SK-N-SH (cell line): Measurements from ENCODE around the gene RICTOR. TPM values are rescaled to one million over a fixed set of nuclear protein-coding genes. Genes with fewer than 3 reads are reported as not detected.

ENCODE experiments used
- CTCF ChIA-PET: fragments of 300-600, 350-600 bp; formaldehyde crosslinking; extraction: SDS; loops from one replicate; lab custom pipeline; 2021; lab: Yijun Ruan, JAX
- POLR2A ChIA-PET: fragments of 350-600 bp; sonication (Branson Sonifier 250); formaldehyde crosslinking; extraction: SDS; loops from one replicate; lab custom pipeline; 2020; ENCODE audit warnings: antibody characterized with exemption, inconsistent platforms; lab: Yijun Ruan, JAX
- DNase-seq: peaks from one replicate; pipeline ENCODE4 v3.0.0; 2012
- H2AFZ ChIP-seq: fragments of 200-600 bp; sonication (generic); 2 replicates; pipeline ENCODE4 v1.8.1; 2016; ENCODE audit warnings: antibody characterized with exemption, mild to moderate bottlenecking, low read depth
- H3F3A ChIP-seq: fragments of 200-600 bp; sonication (generic); replicated peaks from 2 replicates; pipeline ENCODE3; 2016; ENCODE audit warnings: antibody characterized with exemption, mild to moderate bottlenecking; ENCODE audit not compliant: insufficient read depth
- H3K27ac ChIP-seq, 2 experiments: fragments of 200-500 bp in 1 of 2; fragments of 200-600 bp in 1 of 2; sonication (Bioruptor generic) in 1 of 2; sonication (generic), shearing (Covaris generic) in 1 of 2; 2 replicates each; pipeline versions ENCODE4 v1.5.1 to v1.6.1; 2014 to 2016; ENCODE audit warnings: low read depth in 2 of 2, inconsistent platforms in 1 of 2, low read length in 1 of 2, mild to moderate bottlenecking in 1 of 2, mixed read lengths in 1 of 2
- H3K27me3 ChIP-seq: fragments of 200-600 bp; sonication (generic), shearing (Covaris generic); 2 replicates; pipeline ENCODE4 v1.6.1; 2016; ENCODE audit warnings: mixed run types; ENCODE audit not compliant: insufficient read depth
- H3K36me3 ChIP-seq, 2 experiments: fragments of 200-500 bp in 1 of 2; fragments of 200-600 bp in 1 of 2; sonication (Bioruptor generic) in 1 of 2; sonication (generic) in 1 of 2; replicated peaks in 1 of 2; 2 replicates each; pipeline versions ENCODE3 to v1.5.1; 2014 to 2016; ENCODE audit warnings: low read length in 1 of 2, mild to moderate bottlenecking in 1 of 2; ENCODE audit not compliant: insufficient read depth in 2 of 2, control insufficient read depth in 1 of 2
- H3K4me1 ChIP-seq, 2 experiments: fragments of 200-500 bp in 1 of 2; fragments of 200-600 bp in 1 of 2; sonication (Bioruptor generic) in 1 of 2; sonication (generic), shearing (Covaris generic) in 1 of 2; 2 replicates each; pipeline versions ENCODE4 v1.5.1 to v1.6.1; 2014 to 2016; ENCODE audit warnings: low read depth in 1 of 2, low read length in 1 of 2, mixed run types in 1 of 2; ENCODE audit not compliant: insufficient read depth in 2 of 2, control insufficient read depth in 1 of 2
- H3K4me2 ChIP-seq: fragments of 200-600 bp; sonication (generic), shearing (Covaris generic); 2 replicates; pipeline ENCODE4 v1.6.1; 2017; ENCODE audit warnings: mixed run types
- H3K4me3 ChIP-seq, 2 experiments: fragments of 200-500 bp in 1 of 2; fragments of 200-600 bp in 1 of 2; sonication (Bioruptor generic) in 1 of 2; sonication (generic), shearing (Covaris generic) in 1 of 2; 2 replicates each; pipeline versions ENCODE4 v1.5.1 to v1.8.1; 2014 to 2016; ENCODE audit warnings: low read depth in 2 of 2, inconsistent platforms in 1 of 2, low read length in 1 of 2, mild to moderate bottlenecking in 1 of 2, mixed read lengths in 1 of 2, moderate library complexity in 1 of 2
- H3K79me2 ChIP-seq: fragments of 200-600 bp; sonication (generic); 2 replicates; pipeline ENCODE4 v1.8.1; 2017; ENCODE audit warnings: mild to moderate bottlenecking; ENCODE audit not compliant: insufficient read depth
- H3K9ac ChIP-seq: fragments of 200-600 bp; sonication (generic); 2 replicates; pipeline ENCODE4 v1.6.1; 2017; ENCODE audit warnings: mixed run types
- H3K9me2 ChIP-seq: fragments of 200-600 bp; sonication (generic); 2 replicates; pipeline ENCODE4 v1.6.1; 2017; ENCODE audit warnings: mixed run types
- H3K9me3 ChIP-seq: fragments of 200-600 bp; sonication (generic); 2 replicates; pipeline ENCODE4 v1.6.1; 2017; ENCODE audit warnings: mixed run types, mild to moderate bottlenecking, moderate library complexity
- H4K20me1 ChIP-seq: fragments of 200-600 bp; sonication (generic); 2 replicates; pipeline ENCODE4 v1.6.1; 2017; ENCODE audit warnings: mild to moderate bottlenecking, mixed run types; ENCODE audit not compliant: insufficient read depth
- CHD2 ChIP-seq: fragments of 150-350 bp; IDR thresholded peaks from 2 replicates; pipeline ENCODE4 v1.6.1; 2018; ENCODE audit warnings: low read length; ENCODE audit not compliant: partially characterized antibody
- EP300 ChIP-seq, 2 experiments: IDR thresholded peaks; 2 replicates each; pipeline versions ENCODE4 v1.4.0 to v1.6.1; 2012; ENCODE audit warnings: borderline replicate concordance in 1 of 2, low read depth in 1 of 2, low read length in 1 of 2
- FOXJ3 ChIP-seq: sonication (generic); formaldehyde crosslinking; IDR thresholded peaks from 2 replicates; pipeline ENCODE4 v1.5.1; 2020; ENCODE audit warnings: mild to moderate bottlenecking, missing genetic modification reagents
- FOXM1 ChIP-seq: IDR thresholded peaks from 2 replicates; pipeline ENCODE4 v1.4.0; 2012; ENCODE audit warnings: low read depth, mild to moderate bottlenecking
- MEF2A ChIP-seq: IDR thresholded peaks from 2 replicates; pipeline ENCODE4 v1.4.0; 2012; ENCODE audit warnings: low read depth, borderline replicate concordance
- NFIC ChIP-seq: IDR thresholded peaks from 2 replicates; pipeline ENCODE4 v1.4.0; 2012; ENCODE audit warnings: borderline replicate concordance
- RCOR1 ChIP-seq: fragments of 150-350 bp; IDR thresholded peaks from 2 replicates; pipeline ENCODE4 v1.6.1; 2017; ENCODE audit warnings: antibody characterized with exemption, low read length
- RFX5 ChIP-seq: IDR thresholded peaks from 2 replicates; pipeline ENCODE4 v1.6.1; 2012; ENCODE audit warnings: mild to moderate bottlenecking, improper control_type of control experiment, low read length
- TCF12 ChIP-seq: IDR thresholded peaks from 2 replicates; pipeline ENCODE4 v1.4.0; 2012
- TEAD4 ChIP-seq: IDR thresholded peaks from 2 replicates; pipeline ENCODE4 v1.4.0; 2012; ENCODE audit warnings: mild to moderate bottlenecking, borderline replicate concordance; ENCODE audit not compliant: insufficient read depth
- WGBS: methylation state at CpG from one replicate; pipeline ENCODE4 v1.1.6; 2017; ENCODE audit warnings: low lambda C conversion rate; 5-methylcytosine and 5-hydroxymethylcytosine counted together
- polyA plus RNA-seq, 3 experiments: library from polyadenylated mRNA; depleted of rRNA; stranded (reverse); fragments of >200 nt; gene quantifications; 2 replicates each; pipeline ENCODE4 v1.2.3, GENCODE V29; 2012
- TF ChIP-seq, protein P1 (sequence below): fragments of 150-350 bp; IDR thresholded peaks from 2 replicates; pipeline ENCODE4 v1.6.1; 2017; ENCODE audit warnings: antibody characterized with exemption, low read length, low read depth, borderline replicate concordance
- TF ChIP-seq, protein P2 (sequence below): IDR thresholded peaks from 2 replicates; pipeline ENCODE4 v1.4.0; 2012; ENCODE audit warnings: low read depth, borderline replicate concordance
- TF ChIP-seq, protein P3 (sequence below): fragments of 150-350 bp; IDR thresholded peaks from 2 replicates; pipeline ENCODE4 v1.6.1; 2016; ENCODE audit warnings: mild to moderate bottlenecking, low read depth, low read length

Gene RICTOR
- polyA plus RNA-seq, 1 of the 3 experiments (the other 2 are of a cell fraction): 1.6 TPM

DNA sequence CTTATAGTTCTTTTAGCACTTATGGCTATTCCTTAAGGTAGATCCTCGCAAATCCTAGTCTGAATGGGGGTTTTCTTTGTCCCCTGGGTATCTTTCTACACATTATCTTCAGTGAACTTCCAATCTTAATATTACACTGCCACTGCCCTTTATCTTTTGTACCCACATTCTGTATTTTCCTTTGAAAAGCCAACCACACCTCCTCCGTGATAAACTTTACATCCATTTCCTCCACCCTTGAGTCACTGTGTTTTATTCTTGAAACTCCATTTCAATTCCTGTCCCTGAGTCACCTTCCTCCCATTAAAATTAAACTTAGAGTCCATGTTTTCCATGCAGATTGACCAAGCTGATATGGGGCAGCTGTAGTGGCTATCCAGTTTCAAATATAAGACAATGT is 43.2 kb upstream of the RICTOR start:
- Histone ChIP-seq H3F3A (peaks cover 6% of the 10 kb centered on the region), H3K9me3 (no peaks in the 10 kb centered on the region), H3K27ac (peak overlapping the region in 1 of 2 experiments; percentile 33; a peak in 1 of 4 replicates), H3K9me2 (no peaks in the 10 kb centered on the region), H2AFZ (no peak overlapping the region), H4K20me1 (no peaks in the 10 kb centered on the region), H3K79me2 (no peaks in the 10 kb centered on the region), H3K4me2 (no peak overlapping the region), H3K36me3 (no peaks in the 10 kb centered on the region), H3K4me1 (no peaks in the 10 kb centered on the region), H3K9ac (no peak overlapping the region), H3K4me3 (no peak overlapping the region), H3K27me3 (peaks cover 13% of the 10 kb centered on the region; the same call in 1 of the 2 replicates)
- WGBS: 17% methylated on average over 2 of the region's 2 CpGs
- TF ChIP-seq, protein P1, sequence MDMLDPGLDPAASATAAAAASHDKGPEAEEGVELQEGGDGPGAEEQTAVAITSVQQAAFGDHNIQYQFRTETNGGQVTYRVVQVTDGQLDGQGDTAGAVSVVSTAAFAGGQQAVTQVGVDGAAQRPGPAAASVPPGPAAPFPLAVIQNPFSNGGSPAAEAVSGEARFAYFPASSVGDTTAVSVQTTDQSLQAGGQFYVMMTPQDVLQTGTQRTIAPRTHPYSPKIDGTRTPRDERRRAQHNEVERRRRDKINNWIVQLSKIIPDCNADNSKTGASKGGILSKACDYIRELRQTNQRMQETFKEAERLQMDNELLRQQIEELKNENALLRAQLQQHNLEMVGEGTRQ: no peak
- TF ChIP-seq CHD2 (no peak), FOXJ3 (CRISPR knock-in tag) (no peak), MEF2A (no peak), NFIC (no peak), EP300 (IDR thresholded peaks at IDR 0.05; ENCODE audit: borderline replicate concordance in 1 of 2, low read depth in 1 of 2, low read length in 1 of 2) (no peak), TCF12 (no peak), FOXM1 (no peak), TEAD4 (no peak), RCOR1 (no peak), RFX5 (no peak)
- TF ChIP-seq, protein P2, sequence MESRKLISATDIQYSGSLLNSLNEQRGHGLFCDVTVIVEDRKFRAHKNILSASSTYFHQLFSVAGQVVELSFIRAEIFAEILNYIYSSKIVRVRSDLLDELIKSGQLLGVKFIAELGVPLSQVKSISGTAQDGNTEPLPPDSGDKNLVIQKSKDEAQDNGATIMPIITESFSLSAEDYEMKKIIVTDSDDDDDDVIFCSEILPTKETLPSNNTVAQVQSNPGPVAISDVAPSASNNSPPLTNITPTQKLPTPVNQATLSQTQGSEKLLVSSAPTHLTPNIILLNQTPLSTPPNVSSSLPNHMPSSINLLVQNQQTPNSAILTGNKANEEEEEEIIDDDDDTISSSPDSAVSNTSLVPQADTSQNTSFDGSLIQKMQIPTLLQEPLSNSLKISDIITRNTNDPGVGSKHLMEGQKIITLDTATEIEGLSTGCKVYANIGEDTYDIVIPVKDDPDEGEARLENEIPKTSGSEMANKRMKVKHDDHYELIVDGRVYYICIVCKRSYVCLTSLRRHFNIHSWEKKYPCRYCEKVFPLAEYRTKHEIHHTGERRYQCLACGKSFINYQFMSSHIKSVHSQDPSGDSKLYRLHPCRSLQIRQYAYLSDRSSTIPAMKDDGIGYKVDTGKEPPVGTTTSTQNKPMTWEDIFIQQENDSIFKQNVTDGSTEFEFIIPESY: no peak
- TF ChIP-seq, protein P3, sequence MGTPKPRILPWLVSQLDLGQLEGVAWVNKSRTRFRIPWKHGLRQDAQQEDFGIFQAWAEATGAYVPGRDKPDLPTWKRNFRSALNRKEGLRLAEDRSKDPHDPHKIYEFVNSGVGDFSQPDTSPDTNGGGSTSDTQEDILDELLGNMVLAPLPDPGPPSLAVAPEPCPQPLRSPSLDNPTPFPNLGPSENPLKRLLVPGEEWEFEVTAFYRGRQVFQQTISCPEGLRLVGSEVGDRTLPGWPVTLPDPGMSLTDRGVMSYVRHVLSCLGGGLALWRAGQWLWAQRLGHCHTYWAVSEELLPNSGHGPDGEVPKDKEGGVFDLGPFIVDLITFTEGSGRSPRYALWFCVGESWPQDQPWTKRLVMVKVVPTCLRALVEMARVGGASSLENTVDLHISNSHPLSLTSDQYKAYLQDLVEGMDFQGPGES: no peak
- CTCF ChIA-PET: no interaction called here
- DNase-seq: no peak
- POLR2A ChIA-PET: interaction anchor here (0.6 kb wide), 1 partner anchor 14 kb away, joined by 3 read pairs; no protein-coding TSS in a partner anchor
